Measurements from ENCODE around the gene GHRH. TPM values are rescaled to one million over a fixed set of nuclear protein-coding genes. Genes with fewer than 3 reads are reported as not detected.

Gene GHRH
- total RNA-seq, 1 experiment from 2014 or later = not detected

GRCh38 chr20:37295001-37295400 is 33.4 kb upstream of the GHRH start:
- Histone ChIP-seq H3K9me3 (0 out of 2 replicates have a peak, but pooled peaks cover 2% of the 10 kb centered on the region), H3K36me3 (peaks cover 68% of the 10 kb centered on the region), H3K4me3 (no peak overlapping the region), H3K27me3 (no peaks in the 10 kb centered on the region)
- peak; percentile 93 for DNase-seq

GRCh38 chr20:37294262-37294981 is 32.8 kb upstream of the GHRH start:
- Histone ChIP-seq H3K27me3 (no peaks in the 10 kb centered on the region), H3K4me3 (no peak overlapping the region), H3K36me3 (peaks cover 67% of the 10 kb centered on the region), H3K9me3 (0 out of 2 replicates have a peak, but pooled peaks cover 2% of the 10 kb centered on the region)
- DNase-seq = no peak

- DNase-seq = no peak
- no peak overlapping the region for H3K4me3 ChIP-seq
- H3K36me3 ChIP-seq = peaks cover 59% of the 10 kb centered on the region
- H3K27me3 ChIP-seq = no peaks in the 10 kb centered on the region
- H3K9me3 ChIP-seq = 0 out of 2 replicates have a peak, but pooled peaks cover 2% of the 10 kb centered on the region
These were observed 31.8 kb upstream of the GHRH start for GRCh38 chr20:37293301-37293943.

GRCh38 chr20:37291724-37292126 is 30.1 kb upstream of the GHRH start:
- Histone ChIP-seq H3K27me3 (no peaks in the 10 kb centered on the region), H3K9me3 (0 out of 2 replicates have a peak, but pooled peaks cover 2% of the 10 kb centered on the region), H3K36me3 (peaks cover 50% of the 10 kb centered on the region), H3K4me3 (no peak overlapping the region)
- DNase-seq = no peak

- peaks cover 42% of the 10 kb centered on the region for H3K36me3 ChIP-seq
- 0 out of 2 replicates have a peak, but pooled peaks cover 2% of the 10 kb centered on the region for H3K9me3 ChIP-seq
- H3K4me3 ChIP-seq = peak overlapping the region; percentile 99
- no peaks in the 10 kb centered on the region for H3K27me3 ChIP-seq
- no peak for DNase-seq
These were observed 28.7 kb upstream of the GHRH start for GRCh38 chr20:37290158-37290810.

GRCh38 chr20:37288091-37288490 is 26.5 kb upstream of the GHRH start:
- Histone ChIP-seq H3K9me3 (0 out of 2 replicates have a peak, but pooled peaks cover 2% of the 10 kb centered on the region), H3K4me3 (no peak overlapping the region), H3K36me3 (peaks cover 31% of the 10 kb centered on the region), H3K27me3 (no peaks in the 10 kb centered on the region)
- DNase-seq = peak; percentile 92

- no peak for DNase-seq
- no peaks in the 10 kb centered on the region for H3K27me3 ChIP-seq
- H3K4me3 ChIP-seq = no peak overlapping the region
- no peaks in the 10 kb centered on the region for H3K9me3 ChIP-seq
- H3K36me3 ChIP-seq = peaks cover 9% of the 10 kb centered on the region
These were observed 24.2 kb upstream of the GHRH start for GRCh38 chr20:37285664-37286374.

- no peak for DNase-seq
- Histone ChIP-seq H3K27me3 (no peaks in the 10 kb centered on the region), H3K36me3 (peaks cover 2% of the 10 kb centered on the region), H3K9me3 (no peaks in the 10 kb centered on the region), H3K4me3 (no peak overlapping the region)
These were observed 23.1 kb upstream of the GHRH start for GRCh38 chr20:37284691-37285161.

- Histone ChIP-seq H3K9me3 (no peaks in the 10 kb centered on the region), H3K4me3 (no peak overlapping the region), H3K36me3 (no peaks in the 10 kb centered on the region), H3K27me3 (no peaks in the 10 kb centered on the region)
- DNase-seq = no peak
These were observed 22.0 kb upstream of the GHRH start for GRCh38 chr20:37283530-37284195.

- DNase-seq = no peak
- H3K9me3 ChIP-seq = no peaks in the 10 kb centered on the region
- no peak overlapping the region for H3K4me3 ChIP-seq
- no peaks in the 10 kb centered on the region for H3K27me3 ChIP-seq
- no peaks in the 10 kb centered on the region for H3K36me3 ChIP-seq
These were observed 20.9 kb upstream of the GHRH start for GRCh38 chr20:37282556-37282955.

- Histone ChIP-seq H3K4me3 (no peak overlapping the region), H3K27me3 (no peaks in the 10 kb centered on the region), H3K9me3 (no peaks in the 10 kb centered on the region), H3K36me3 (no peaks in the 10 kb centered on the region)
- DNase-seq = no peak
These were observed 18.8 kb upstream of the GHRH start for GRCh38 chr20:37280403-37280802.

GRCh38 chr20:37279820-37280219 is 18.2 kb upstream of the GHRH start:
- Histone ChIP-seq H3K27me3 (no peaks in the 10 kb centered on the region), H3K36me3 (no peaks in the 10 kb centered on the region), H3K9me3 (no peaks in the 10 kb centered on the region), H3K4me3 (no peak overlapping the region)
- DNase-seq = no peak

GRCh38 chr20:37278966-37279590 is 17.5 kb upstream of the GHRH start:
- DNase-seq = no peak
- no peaks in the 10 kb centered on the region for H3K9me3 ChIP-seq
- no peaks in the 10 kb centered on the region for H3K27me3 ChIP-seq
- H3K36me3 ChIP-seq = no peaks in the 10 kb centered on the region
- no peak overlapping the region for H3K4me3 ChIP-seq

GRCh38 chr20:37277253-37277593 is 15.6 kb upstream of the GHRH start:
- H3K4me3 ChIP-seq = no peak overlapping the region

GRCh38 chr20:37276494-37277252 is 15.1 kb upstream of the GHRH start:
- H3K27me3 ChIP-seq = no peaks in the 10 kb centered on the region
- DNase-seq = peak; percentile 71
- H3K9me3 ChIP-seq = no peaks in the 10 kb centered on the region
- no peaks in the 10 kb centered on the region for H3K36me3 ChIP-seq
- H3K4me3 ChIP-seq = no peak overlapping the region

More at GRCh38 chr20:37277253-37277593, 15.6 kb upstream of the GHRH start:
- H3K36me3 ChIP-seq = no peaks in the 10 kb centered on the region
- no peaks in the 10 kb centered on the region for H3K9me3 ChIP-seq
- no peak for DNase-seq
- no peaks in the 10 kb centered on the region for H3K27me3 ChIP-seq
